Type B pancreatic cell (in vitro differentiated cells): Measurements from ENCODE around the gene SSRP1. TPM values are rescaled to one million over a fixed set of nuclear protein-coding genes. Genes with fewer than 3 reads are reported as not detected.

Source experiments
- DNase-seq: peaks from one replicate; pipeline ENCODE4 v3.0.0; 2021; ENCODE audit warnings: mixed read lengths; ENCODE audit not compliant: unreplicated experiment; ENCODE audit errors: extremely low spot score
- H3K27ac Mint-ChIP-seq: 2 replicates; pipeline ENCODE4 v1.8.0; 2021; ENCODE audit warnings: mild to moderate bottlenecking, mixed read lengths
- H3K27me3 Mint-ChIP-seq: 2 replicates; pipeline ENCODE4 v1.8.0; 2021; ENCODE audit warnings: mixed read lengths
- H3K36me3 Mint-ChIP-seq: 2 replicates; pipeline ENCODE4 v1.8.0; 2021; ENCODE audit warnings: mixed read lengths
- H3K4me1 Mint-ChIP-seq: one replicate; pipeline ENCODE4 v1.8.0; 2021; ENCODE audit warnings: mixed read lengths; ENCODE audit not compliant: unreplicated experiment
- H3K4me3 Mint-ChIP-seq: 2 replicates; pipeline ENCODE4 v1.8.0; 2021; ENCODE audit warnings: mild to moderate bottlenecking, mixed read lengths
- H3K9me3 Mint-ChIP-seq: 2 replicates; pipeline ENCODE4 v1.8.0; 2021; ENCODE audit warnings: mixed read lengths
- CTCF ChIP-seq: fragments of 200-600 bp; sonication (generic); conservative IDR thresholded peaks from 2 replicates; pipeline ENCODE4 v1.5.0; 2021; ENCODE audit warnings: antibody characterized with exemption, mild to moderate bottlenecking
- total RNA-seq: library from RNA; stranded (reverse); gene quantifications from 2 replicates; pipeline ENCODE4 v1.2.1, GENCODE V29; 2021; ENCODE audit warnings: low replicate concordance

Gene SSRP1
- total RNA-seq, 1 donor from 2014 or later: 164 TPM

DNA sequence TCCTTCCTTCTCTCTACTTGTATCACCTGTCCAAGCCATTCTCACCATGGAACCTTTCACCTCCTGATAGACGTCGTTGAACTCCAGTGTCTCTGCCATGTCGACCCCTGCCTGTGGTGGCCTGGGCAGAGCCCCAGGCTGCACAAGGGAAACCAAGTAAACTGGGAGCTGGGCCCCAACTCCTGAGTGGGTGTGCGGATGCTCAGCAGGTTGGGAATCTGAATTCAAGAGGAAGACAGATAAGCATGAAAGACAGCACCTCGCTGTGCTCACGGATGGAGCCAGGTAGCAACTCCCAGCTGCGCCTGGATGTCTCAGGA, 709 bp downstream of the SSRP1 start:
- DNase-seq: no peak
- Mint-ChIP-seq H3K4me1 (peaks cover 39% of the 10 kb centered on the region), H3K36me3 (peaks cover 15% of the 10 kb centered on the region), H3K9me3 (no peaks in the 10 kb centered on the region), H3K4me3 (peak overlapping the region; percentile 95), H3K27ac (peak overlapping the region; percentile 83), H3K27me3 (peaks cover 3% of the 10 kb centered on the region)
- TF ChIP-seq CTCF: no peak

- Mint-ChIP-seq H3K9me3 (no peaks in the 10 kb centered on the region), H3K27me3 (no peaks in the 10 kb centered on the region), H3K4me1 (peaks cover 25% of the 10 kb centered on the region), H3K27ac (no peak overlapping the region), H3K36me3 (peaks cover 22% of the 10 kb centered on the region), H3K4me3 (no peak overlapping the region)
- DNase-seq: no peak
- TF ChIP-seq CTCF: no peak
Measured at GRCh38 chr11:57332694-57333440, 2.8 kb downstream of the SSRP1 start.

GRCh38 chr11:57331720-57332119, 4.0 kb downstream of the SSRP1 start:
- Mint-ChIP-seq H3K27me3 (no peaks in the 10 kb centered on the region), H3K36me3 (peaks cover 31% of the 10 kb centered on the region), H3K4me1 (peaks cover 25% of the 10 kb centered on the region), H3K9me3 (no peaks in the 10 kb centered on the region), H3K27ac (no peak overlapping the region), H3K4me3 (no peak overlapping the region)
- DNase-seq: no peak
- no peak for TF ChIP-seq CTCF

DNA sequence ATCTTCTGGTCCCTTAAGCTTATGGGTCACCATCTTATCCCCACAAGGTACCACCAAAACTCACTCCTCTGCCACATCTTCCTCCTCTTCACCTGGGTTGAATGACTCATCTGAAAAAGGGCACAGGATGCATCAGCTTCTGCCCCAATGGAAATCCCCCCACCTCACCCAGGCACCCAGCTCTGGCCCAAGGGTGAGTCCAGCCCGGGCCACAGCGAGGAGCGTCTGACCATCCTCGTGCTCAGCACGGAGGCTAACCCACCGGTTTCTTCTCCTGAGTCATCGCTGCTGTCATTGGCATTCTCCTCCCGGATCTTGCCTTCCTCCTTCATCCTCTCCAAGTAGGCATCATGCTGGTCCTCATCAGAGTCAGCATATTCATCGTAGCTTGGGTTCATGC, 5.7 kb downstream of the SSRP1 start:
- H3K27ac Mint-ChIP-seq: no peak overlapping the region

GRCh38 chr11:57327721-57328120, 8.0 kb downstream of the SSRP1 start:
- H3K4me3 Mint-ChIP-seq: peak overlapping the region; percentile 17
- H3K9me3 Mint-ChIP-seq: no peaks in the 10 kb centered on the region
- H3K27me3 Mint-ChIP-seq: no peaks in the 10 kb centered on the region
- H3K36me3 Mint-ChIP-seq: peaks cover 35% of the 10 kb centered on the region
- H3K4me1 Mint-ChIP-seq: peaks cover 27% of the 10 kb centered on the region
- DNase-seq: no peak
- TF ChIP-seq CTCF: no peak
- peak overlapping the region; percentile 82 for H3K27ac Mint-ChIP-seq

More for the DNA sequence above, 5.7 kb downstream of the SSRP1 start:
- Mint-ChIP-seq H3K4me1 (peaks cover 29% of the 10 kb centered on the region), H3K27me3 (no peaks in the 10 kb centered on the region), H3K36me3 (peaks cover 41% of the 10 kb centered on the region), H3K4me3 (no peak overlapping the region), H3K9me3 (no peaks in the 10 kb centered on the region)
- no peak for TF ChIP-seq CTCF
- no peak for DNase-seq

- Mint-ChIP-seq H3K4me1 (peaks cover 47% of the 10 kb centered on the region), H3K27me3 (no peaks in the 10 kb centered on the region), H3K36me3 (peaks cover 33% of the 10 kb centered on the region), H3K27ac (peak overlapping the region; percentile 99), H3K9me3 (no peaks in the 10 kb centered on the region), H3K4me3 (peak overlapping the region; percentile 93)
- DNase-seq: no peak
- no peak for TF ChIP-seq CTCF
Measured at GRCh38 chr11:57325735-57326048, 10.0 kb downstream of the SSRP1 start.
